K562 (cell line): ENCODE data around the gene RAB6A. TPM values are rescaled to one million over a fixed set of nuclear protein-coding genes. Genes with fewer than 3 reads are reported as not detected.
A peak's percentile ranks its signal among the peaks of the same experiment; 100 is the strongest.

Experiments
- ATAC-seq: fragments of 200-7000 bp; cut with Tn5 transposase; 3 replicates; pipeline ENCODE4 v1.9.1; 2020; ENCODE audit warnings: moderate library complexity
- BruUV-seq: library from RNA; stranded (reverse); fragments of 400-500 nt; replicated peaks from 2 replicates; lab custom pipeline; 2021; lab: Mats Ljungman, UMichigan
- CTCF ChIA-PET: fragments of 300-600 bp; formaldehyde crosslinking; extraction: SDS; loops from one replicate; lab custom pipeline; 2021; ENCODE audit warnings: low intra/inter-chr PET ratio; lab: Yijun Ruan, JAX
- POLR2A ChIA-PET: fragments of 300-600, 350-650 bp; sonication (Branson Sonifier 250); formaldehyde crosslinking; extraction: SDS; loops from one replicate; lab custom pipeline; 2021; ENCODE audit warnings: antibody characterized with exemption, inconsistent platforms; lab: Yijun Ruan, JAX
- DNase-seq, 4 experiments: peaks; one replicate each; pipeline versions ENCODE4 v3.0.0 to v3.0.0-alpha.2; 2011 to 2018; ENCODE audit warnings: low spot score in 3 of 4, mixed read lengths in 3 of 4; ENCODE audit errors: extremely low read depth in 1 of 4
- FAIRE-seq: peaks from 2 replicates; lab custom pipeline; 2011; peaks lifted over from hg19 to GRCh38; lab: Jason Lieb, UNC
- H2AFZ ChIP-seq: 2 replicates; pipeline ENCODE4 v1.6.0; 2011; ENCODE audit warnings: low read depth, low read length, control low read depth, inconsistent platforms
- H3K27ac ChIP-seq: fragments of 200-600 bp; 3 replicates; pipeline ENCODE4 v1.8.0; 2011; ENCODE audit warnings: low read depth, mild to moderate bottlenecking, control low read depth, inconsistent platforms, low read length, moderate library complexity, mixed read lengths; ENCODE audit errors: extremely low read depth
- H3K27me3 ChIP-seq, 2 experiments: fragments of 300-600 bp in 1 of 2; 2 replicates in 1 of 2; 3 replicates in 1 of 2; pipeline versions ENCODE4 v1.6.0 to v1.8.0; 2011; ENCODE audit warnings: inconsistent platforms in 2 of 2, low read length in 2 of 2, mild to moderate bottlenecking in 1 of 2, mixed read lengths in 1 of 2, moderate library complexity in 1 of 2; ENCODE audit not compliant: control insufficient read depth in 2 of 2, insufficient read depth in 2 of 2
- H3K36me3 ChIP-seq: fragments of 300-600 bp; 3 replicates; pipeline ENCODE4 v1.8.0; 2011; ENCODE audit warnings: mild to moderate bottlenecking, low read length, inconsistent platforms; ENCODE audit not compliant: control insufficient read depth, insufficient read depth
- H3K4me1 ChIP-seq, 2 experiments: fragments of 200-600 bp in 1 of 2; replicated peaks in 1 of 2; 2 replicates in 1 of 2; 3 replicates in 1 of 2; pipeline versions ENCODE4 v1.5.1 to v1.8.0; 2011; ENCODE audit warnings: inconsistent platforms in 2 of 2, low read length in 2 of 2, mild to moderate bottlenecking in 1 of 2, mixed read lengths in 1 of 2, moderate library complexity in 1 of 2; ENCODE audit not compliant: control insufficient read depth in 2 of 2, insufficient read depth in 2 of 2
- H3K4me2 ChIP-seq: 2 replicates; pipeline ENCODE4 v1.6.1; 2011; ENCODE audit warnings: low read length, control low read depth, inconsistent platforms, mixed read lengths; ENCODE audit not compliant: insufficient read depth
- H3K4me3 ChIP-seq: fragments of 200-600 bp; sonication (generic), shearing (Covaris generic); 2 replicates; pipeline ENCODE4 v1.5.1; 2016; ENCODE audit warnings: control low read depth, inconsistent platforms
- H3K79me2 ChIP-seq: fragments of 200-600 bp; 3 replicates; pipeline ENCODE4 v1.8.0; 2011; ENCODE audit warnings: low read length, inconsistent platforms; ENCODE audit not compliant: control insufficient read depth, insufficient read depth
- H3K9ac ChIP-seq, 2 experiments: 2 replicates each; pipeline versions ENCODE4 v1.6.0 to v1.6.1; 2011; ENCODE audit warnings: low read depth in 2 of 2, low read length in 2 of 2, control low read depth in 1 of 2, inconsistent platforms in 1 of 2, mild to moderate bottlenecking in 1 of 2, mixed read lengths in 1 of 2; ENCODE audit not compliant: insufficient read depth in 1 of 2
- H3K9me1 ChIP-seq: one replicate; pipeline ENCODE4 v1.6.0; 2011; ENCODE audit warnings: inconsistent platforms, mild to moderate bottlenecking, low read length, moderate library complexity; ENCODE audit not compliant: control insufficient read depth, insufficient read depth
- H3K9me3 ChIP-seq: replicated peaks from 2 replicates; pipeline ENCODE4 v1.5.1; 2011; ENCODE audit warnings: low read depth, low read length, inconsistent platforms; ENCODE audit not compliant: control insufficient read depth, insufficient read depth
- H4K20me1 ChIP-seq: replicated peaks from 2 replicates; pipeline ENCODE4 v1.6.1; 2011; ENCODE audit warnings: low read length, inconsistent platforms, mixed read lengths; ENCODE audit not compliant: control insufficient read depth, insufficient read depth
- ARNT ChIP-seq, 2 experiments: fragments of 450-650 bp; IDR thresholded peaks; 2 replicates each; pipeline ENCODE4 v1.6.1; 2016; ENCODE audit warnings: mild to moderate bottlenecking in 1 of 2
- GABPB1 ChIP-seq: sonication (generic); formaldehyde crosslinking; IDR thresholded peaks from 2 replicates; pipeline ENCODE4 v1.8.0; 2022; ENCODE audit warnings: mild to moderate bottlenecking, missing genetic modification reagents
- MEF2D ChIP-seq: conservative IDR thresholded peaks from 2 replicates; pipeline ENCODE4 v1.6.1; 2016; ENCODE audit warnings: low read depth, missing genetic modification characterization, missing compliant biosample characterization
- PTRF ChIP-seq: fragments of 450-650 bp; IDR thresholded peaks from 2 replicates; pipeline ENCODE4 v1.6.1; 2016; ENCODE audit warnings: mild to moderate bottlenecking, missing genetic modification characterization, missing compliant biosample characterization
- RBM25 ChIP-seq: fragments of 200-400 bp; formaldehyde crosslinking; IDR thresholded peaks from 2 replicates; pipeline ENCODE4 v1.6.1; 2018; ENCODE audit warnings: low read length, low read depth, moderate library complexity; ENCODE audit not compliant: severe bottlenecking
- RERE ChIP-seq: sonication (generic); formaldehyde crosslinking; IDR thresholded peaks from 2 replicates; pipeline ENCODE4 v1.8.0; 2023; ENCODE audit warnings: missing genetic modification reagents, mild to moderate bottlenecking, borderline replicate concordance
- TOE1 ChIP-seq, 2 experiments: fragments of 450-650 bp in 1 of 2; sonication (generic) in 1 of 2; formaldehyde crosslinking in 1 of 2; IDR thresholded peaks; 2 replicates each; pipeline versions ENCODE4 v1.7.1 to v1.8.0; 2016 to 2022; ENCODE audit warnings: borderline replicate concordance in 2 of 2, mild to moderate bottlenecking in 2 of 2, antibody characterized with exemption in 1 of 2, inconsistent platforms in 1 of 2, low read depth in 1 of 2, missing genetic modification reagents in 1 of 2, moderate library complexity in 1 of 2
- WGBS: fragments of 100-300 bp; shearing (Covaris generic); methylation state at CpG from one replicate; pipeline ENCODE4 v1.1.6; 2016; ENCODE audit warnings: low coverage, mixed read lengths; ENCODE audit not compliant: insufficient coverage; ENCODE audit errors: missing lambda C conversion rate; 5-methylcytosine and 5-hydroxymethylcytosine counted together
- in situ Hi-C: fragments of 300-500 bp; cut with MboI; formaldehyde crosslinking; loops from 4 replicates; pipeline ENCODE4 v1.15.0; 2018; ENCODE audit warnings: inconsistent platforms, mixed read lengths
- intact Hi-C: fragments of 100-400 bp; cut with micrococcal nuclease; formaldehyde crosslinking; loops from 2 replicates; pipeline ENCODE4 v1.14.2; 2022
- polyA plus RNA-seq, 8 experiments: library from polyadenylated mRNA; depleted of rRNA in 4 of 8; stranded (reverse) in 5 of 8; unstranded in 3 of 8; fragments of >200 nt; fragmentation: Nextera tagmentation in 2 of 8; fragmentation: Illumina TruSeq in 1 of 8; extraction: Ambion mirVana in 2 of 8; extraction: Trizol in 1 of 8; gene quantifications; 2 replicates each; pipeline versions ENCODE4 v1.2.1 to v1.2.3, GENCODE V29; 2011 to 2014; ENCODE audit warnings: inconsistent platforms in 1 of 8, missing spikeins in 1 of 8
- total RNA-seq, 7 experiments: library from RNA; depleted of rRNA in 6 of 7; stranded (reverse); fragments of >200 nt in 6 of 7; fragmentation: Illumina TruSeq in 2 of 7; extraction: Trizol in 2 of 7; gene quantifications; 2 replicates each; pipeline versions ENCODE4 v1.2.1 to v1.2.3, GENCODE V29; 2011 to 2021; ENCODE audit warnings: low replicate concordance in 1 of 7
- TF ChIP-seq, protein P1 (sequence below): fragments of 450-650 bp; formaldehyde crosslinking; IDR thresholded peaks from 2 replicates; pipeline ENCODE4 v1.4.0; 2020; ENCODE audit warnings: mild to moderate bottlenecking, moderate library complexity
- TF ChIP-seq, protein P2 (sequence below): fragments of 450-650 bp; IDR thresholded peaks from 2 replicates; pipeline ENCODE4 v1.6.1; 2016; ENCODE audit warnings: antibody characterized with exemption

RAB6A gene
- total and polyA plus RNA-seq, 9 of the 15 experiments (the other 6 are each of a cell fraction or from before 2014, with no cell fraction given), result 14.0 to 95.3 (median 45.4) TPM

- TF ChIP-seq RBM25, result no peak
- TF ChIP-seq GABPB1 (CRISPR knock-in tag), result peak; percentile 37; the same call in 1 of the 2 replicates
- TF ChIP-seq MEF2D (tag), result no peak
These were observed 28.4 kb upstream of the RAB6A start (continued) for GRCh38 chr11:73789279-73789670.

- FAIRE-seq, result peak; percentile 78
- POLR2A ChIA-PET, result interaction anchor here (0.7 to 3.6 kb wide), 14 partner anchors 9 to 80 kb away, joined by 3 to 37 read pairs (median 4); partner anchors contain the start of gene RAB6A
- in situ Hi-C loops, result no loop called here
- TF ChIP-seq TOE1 (IDR thresholded peaks at IDR 0.05; ENCODE audit: borderline replicate concordance) (peak; percentile 92), TOE1 (CRISPR knock-in tag; IDR thresholded peaks at IDR 0.05; ENCODE audit: borderline replicate concordance, low read depth) (0 out of 2 replicates have a peak, but pooled peaks have one; percentile 82), ARNT (IDR thresholded peaks at IDR 0.05) (peak; percentile 88 to 97), RERE (CRISPR knock-in tag) (no peak; the same call in 1 of the 2 replicates), PTRF (tag) (no peak)
- TF ChIP-seq, protein P1, sequence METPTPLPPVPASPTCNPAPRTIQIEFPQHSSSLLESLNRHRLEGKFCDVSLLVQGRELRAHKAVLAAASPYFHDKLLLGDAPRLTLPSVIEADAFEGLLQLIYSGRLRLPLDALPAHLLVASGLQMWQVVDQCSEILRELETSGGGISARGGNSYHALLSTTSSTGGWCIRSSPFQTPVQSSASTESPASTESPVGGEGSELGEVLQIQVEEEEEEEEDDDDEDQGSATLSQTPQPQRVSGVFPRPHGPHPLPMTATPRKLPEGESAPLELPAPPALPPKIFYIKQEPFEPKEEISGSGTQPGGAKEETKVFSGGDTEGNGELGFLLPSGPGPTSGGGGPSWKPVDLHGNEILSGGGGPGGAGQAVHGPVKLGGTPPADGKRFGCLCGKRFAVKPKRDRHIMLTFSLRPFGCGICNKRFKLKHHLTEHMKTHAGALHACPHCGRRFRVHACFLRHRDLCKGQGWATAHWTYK (CRISPR knock-in tag), result peak; percentile 90
- TF ChIP-seq, protein P2, sequence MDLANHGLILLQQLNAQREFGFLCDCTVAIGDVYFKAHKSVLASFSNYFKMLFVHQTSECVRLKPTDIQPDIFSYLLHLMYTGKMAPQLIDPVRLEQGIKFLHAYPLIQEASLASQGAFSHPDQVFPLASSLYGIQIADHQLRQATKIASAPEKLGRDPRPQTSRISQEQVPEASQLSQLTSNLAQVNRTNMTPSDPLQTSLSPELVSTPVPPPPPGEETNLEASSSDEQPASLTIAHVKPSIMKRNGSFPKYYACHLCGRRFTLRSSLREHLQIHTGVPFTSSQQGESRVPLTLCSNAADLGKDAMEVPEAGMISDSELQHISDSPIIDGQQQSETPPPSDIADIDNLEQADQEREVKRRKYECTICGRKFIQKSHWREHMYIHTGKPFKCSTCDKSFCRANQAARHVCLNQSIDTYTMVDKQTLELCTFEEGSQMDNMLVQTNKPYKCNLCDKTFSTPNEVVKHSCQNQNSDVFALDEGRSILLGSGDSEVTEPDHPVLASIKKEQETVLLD, result peak; percentile 70; the same call in 1 of the 2 replicates
These were observed 27.0 kb upstream of the RAB6A start, which contains the start of gene MRPL48 for GRCh38 chr11:73787643-73788558. TSS of gene MRPL48 (plus strand) at chr11:73787874. CDS start at chr11:73787972, 98 bp downstream.

More at GRCh38 chr11:73787643-73788558, 27.0 kb upstream of the RAB6A start, which contains the start of gene MRPL48:
- Histone ChIP-seq H3K9me3 (no peaks in the 10 kb centered on the region), H3K36me3 (peaks cover 15% of the 10 kb centered on the region), H3K27ac (peak within 1 kb of the TSS; percentile 95), H3K4me2 (peak within 1 kb of the TSS; percentile 91), H3K27me3 (no peaks in the 10 kb centered on the region), H2AFZ (peak within 1 kb of the TSS; percentile 95), H3K4me3 (peak within 1 kb of the TSS; percentile 63), H4K20me1 (no peaks in the 10 kb centered on the region), H3K79me2 (peaks cover 51% of the 10 kb centered on the region), H3K4me1 (peaks cover 16 to 38% of the 10 kb centered on the region in 2 experiments), H3K9ac (peak within 1 kb of the TSS; percentile 97 to 98), H3K9me1 (no peaks in the 10 kb centered on the region)
- CTCF ChIA-PET, result no interaction called here
- ATAC-seq (peak; percentile 93), DNase-seq (peak; percentile 93 to 96 (median 94))
- WGBS, result under 1% methylated on average over 39 of the region's 44 CpGs
- TSS peak; percentile 92 for BruUV-seq
- intact Hi-C loops, result loop anchor here (2.0 to 10.0 kb wide), 2 partner anchors 27 to 147 kb away; partner anchors contain the start of gene RAB6A
